Vagina (tissue), 2 donors: ENCODE measurements around the gene FAM177B.

Experiments used
- CTCF ChIP-seq, 3 experiments: fragments of 450-650 bp in 2 of 3; fragments of 200-600 bp in 1 of 3; sonication (generic) in 1 of 3; IDR thresholded peaks; one replicate each; pipeline ENCODE4 v1.5.1; 2017 to 2019; ENCODE audit warnings: antibody characterized with exemption in 3 of 3, mild to moderate bottlenecking in 2 of 3, moderate library complexity in 2 of 3
- POLR2AphosphoS5 ChIP-seq, 2 donors: sonication (generic); formaldehyde crosslinking; IDR thresholded peaks; one replicate each; pipeline ENCODE4 v1.9.0; 2017; ENCODE audit warnings: antibody characterized with exemption in 2 of 2, mild to moderate bottlenecking in 2 of 2, low read depth in 1 of 2; ENCODE audit not compliant: insufficient read depth in 1 of 2

- no peak for TF ChIP-seq CTCF (IDR thresholded peaks at IDR 0.05)
- no peak for TF ChIP-seq POLR2AphosphoS5 (IDR thresholded peaks at IDR 0.05; ENCODE audit: insufficient read depth in 1 of 2, low read depth in 1 of 2)
Measured at GRCh38 chr1:222711319-222712252, 25.4 kb upstream of the FAM177B start.
